ENCODE results near the gene ACER1.

- TF ChIP-seq POLR2AphosphoS5 (IDR thresholded peaks at IDR 0.05; ENCODE audit: low read depth, low read length) (no peak), POLR2A (IDR thresholded peaks at IDR 0.05; ENCODE audit: low read depth, low read length) (no peak), TAF1 (IDR thresholded peaks at IDR 0.05; ENCODE audit: low read depth, low read length) (no peak), PAX5 (IDR thresholded peaks at IDR 0.05; ENCODE audit: insufficient read depth, low read length, severe bottlenecking) (no peak), SPI1 (IDR thresholded peaks at IDR 0.05; ENCODE audit: low read depth, low read length) (no peak), POU2F2 (IDR thresholded peaks at IDR 0.05; ENCODE audit: low read depth, low read length) (no peak)
Measured at GRCh38 chr19:6278051-6278450, 55.4 kb downstream of the ACER1 start.
